IMR-90 (cell line): ENCODE measurements around the gene UBL4A.

Source experiments
- CTCF ChIP-seq: conservative IDR thresholded peaks from 2 replicates; pipeline ENCODE4 v1.5.1; 2012; ENCODE audit warnings: mild to moderate bottlenecking, low read depth, low read length, improper control_type of control experiment
- POLR2A ChIP-seq: IDR thresholded peaks from 2 replicates; pipeline ENCODE4 v1.6.1; 2012; ENCODE audit warnings: mild to moderate bottlenecking, low read depth, low read length
- RAD21 ChIP-seq: IDR thresholded peaks from 2 replicates; pipeline ENCODE4 v1.6.1; 2012; ENCODE audit warnings: low read length, improper control_type of control experiment
- RCOR1 ChIP-seq: IDR thresholded peaks from 2 replicates; pipeline ENCODE4 v1.6.1; 2012; ENCODE audit warnings: mild to moderate bottlenecking, low read length, improper control_type of control experiment; ENCODE audit not compliant: insufficient replicate concordance
- USF2 ChIP-seq: fragments of 150-350 bp; IDR thresholded peaks from 2 replicates; pipeline ENCODE4 v1.6.1; 2017; ENCODE audit warnings: mild to moderate bottlenecking, antibody characterized with exemption, low read length, low read depth

GRCh38 chrX:154502989-154503388 is 16.6 kb upstream of the UBL4A start:
- TF ChIP-seq USF2 = no peak
- no peak for TF ChIP-seq CTCF
- TF ChIP-seq RAD21 = no peak
- TF ChIP-seq POLR2A = no peak
- TF ChIP-seq RCOR1 = no peak
